ENCODE measurements around the gene ANXA8L1. TPM values are rescaled to one million over a fixed set of nuclear protein-coding genes. Genes with fewer than 3 reads are reported as not detected.
"Not testable (repeated sequence)": the region's sequence is repeated elsewhere in the genome, so short reads cannot be mapped to it uniquely, and the experiment has no call there.

Gene ANXA8L1
- total and polyA plus RNA-seq, 9 of the 15 experiments (the other 6 are each of a cell fraction or from before 2014, with no cell fraction given): not detected

DNA sequence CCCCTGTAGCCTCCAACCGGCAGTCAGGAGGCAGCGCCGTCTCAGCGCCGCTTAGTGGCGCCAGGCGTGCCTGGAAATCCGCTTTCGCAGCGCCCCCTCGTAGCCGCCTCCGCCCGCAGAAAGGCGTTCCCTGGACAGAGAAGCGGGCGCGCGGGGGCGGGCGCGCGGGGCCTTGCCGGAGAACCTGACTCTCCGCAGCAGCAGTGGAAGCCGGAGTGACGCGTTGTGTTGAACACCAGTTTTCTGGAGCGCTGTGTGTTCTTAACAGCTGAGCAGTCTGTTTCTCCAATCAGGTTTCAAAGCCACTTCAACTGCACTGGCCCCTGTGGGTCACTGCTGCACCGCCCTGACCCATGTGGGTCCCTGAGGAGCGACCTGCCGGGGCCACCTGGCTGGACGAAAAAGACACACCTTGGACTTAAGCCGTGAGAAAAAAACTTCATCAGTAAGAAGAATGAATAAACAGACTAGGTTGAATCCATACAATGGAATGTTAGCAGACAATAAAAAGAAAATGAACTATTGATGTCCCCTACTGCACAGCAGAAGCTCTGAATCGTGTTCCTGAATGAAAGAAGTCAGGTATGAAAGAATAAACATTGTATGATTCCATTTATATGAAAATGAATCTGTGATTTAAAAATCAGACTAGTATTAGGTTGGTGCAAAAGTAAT is 22.8 kb downstream of the ANXA8L1 start:
- TF ChIP-seq EGR1 (conservative IDR thresholded peaks at IDR 0.05): peak; percentile 45; the same call in 1 of the 2 replicates
- TF ChIP-seq, protein P1, sequence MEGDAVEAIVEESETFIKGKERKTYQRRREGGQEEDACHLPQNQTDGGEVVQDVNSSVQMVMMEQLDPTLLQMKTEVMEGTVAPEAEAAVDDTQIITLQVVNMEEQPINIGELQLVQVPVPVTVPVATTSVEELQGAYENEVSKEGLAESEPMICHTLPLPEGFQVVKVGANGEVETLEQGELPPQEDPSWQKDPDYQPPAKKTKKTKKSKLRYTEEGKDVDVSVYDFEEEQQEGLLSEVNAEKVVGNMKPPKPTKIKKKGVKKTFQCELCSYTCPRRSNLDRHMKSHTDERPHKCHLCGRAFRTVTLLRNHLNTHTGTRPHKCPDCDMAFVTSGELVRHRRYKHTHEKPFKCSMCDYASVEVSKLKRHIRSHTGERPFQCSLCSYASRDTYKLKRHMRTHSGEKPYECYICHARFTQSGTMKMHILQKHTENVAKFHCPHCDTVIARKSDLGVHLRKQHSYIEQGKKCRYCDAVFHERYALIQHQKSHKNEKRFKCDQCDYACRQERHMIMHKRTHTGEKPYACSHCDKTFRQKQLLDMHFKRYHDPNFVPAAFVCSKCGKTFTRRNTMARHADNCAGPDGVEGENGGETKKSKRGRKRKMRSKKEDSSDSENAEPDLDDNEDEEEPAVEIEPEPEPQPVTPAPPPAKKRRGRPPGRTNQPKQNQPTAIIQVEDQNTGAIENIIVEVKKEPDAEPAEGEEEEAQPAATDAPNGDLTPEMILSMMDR (IDR thresholded peaks at IDR 0.05 in 2 of 3, conservative IDR thresholded peaks at IDR 0.05 in 1 of 3; ENCODE audit: insufficient read depth in 2 of 3, low read depth in 1 of 3, low read length in 3 of 3): peak in 1 of 3 experiments; percentile 5; a peak in 1 of 6 replicates
- TF ChIP-seq NRF1 (conservative IDR thresholded peaks at IDR 0.05 in 1 of 2, IDR thresholded peaks at IDR 0.05 in 1 of 2): 0 out of 4 replicates have a peak, but pooled peaks of 1 of the 2 experiments have one; percentile 21
- peak in 1 of 4 experiments; percentile 12 for DNase-seq (ENCODE audit: extremely low read depth in 1 of 4, low spot score in 3 of 4)
- H4K20me1 ChIP-seq (replicated peaks; ENCODE audit: control insufficient read depth, insufficient read depth, low read length); intact Hi-C loops (cut with micrococcal nuclease); H3K36me3 ChIP-seq (ENCODE audit: control insufficient read depth, insufficient read depth, low read length); H3K4me1 ChIP-seq (replicated peaks in 1 of 2; ENCODE audit: control insufficient read depth in 2 of 2, insufficient read depth in 2 of 2, low read length in 2 of 2); H3K27ac ChIP-seq (ENCODE audit: extremely low read depth, low read depth, low read length); H3K4me3 ChIP-seq; BruUV-seq (replicated peaks); FAIRE-seq; in situ Hi-C loops (cut with MboI); H3K79me2 ChIP-seq (ENCODE audit: control insufficient read depth, insufficient read depth, low read length); H3K9me1 ChIP-seq (ENCODE audit: control insufficient read depth, insufficient read depth, low read length); H3K9me3 ChIP-seq (replicated peaks; ENCODE audit: control insufficient read depth, insufficient read depth, low read depth, low read length); CTCF ChIA-PET (ENCODE audit: low intra/inter-chr PET ratio); POLR2A ChIA-PET; H3K27me3 ChIP-seq (ENCODE audit: control insufficient read depth in 2 of 2, insufficient read depth in 2 of 2, low read length in 2 of 2): not testable (repeated sequence)
- Histone ChIP-seq H3K4me2 (ENCODE audit: insufficient read depth, low read length) (peak overlapping the region; percentile 49; the same call in 1 of the 2 replicates), H3K9ac (ENCODE audit: insufficient read depth in 1 of 2, low read depth in 2 of 2, low read length in 2 of 2) (peak overlapping the region in 1 of 2 experiments; percentile 64; a peak in 1 of 4 replicates), H2AFZ (ENCODE audit: low read depth, low read length) (peak overlapping the region; percentile 70)
- ATAC-seq: peak; percentile 99
- WGBS (ENCODE audit: insufficient coverage, low coverage, missing lambda C conversion rate): 2% methylated on average over 7 of the region's 35 CpGs

- H3K9me1 ChIP-seq (ENCODE audit: control insufficient read depth, insufficient read depth, low read length); FAIRE-seq; H3K27me3 ChIP-seq (ENCODE audit: control insufficient read depth in 2 of 2, insufficient read depth in 2 of 2, low read length in 2 of 2); intact Hi-C loops (cut with micrococcal nuclease); H3K4me2 ChIP-seq (ENCODE audit: insufficient read depth, low read length); H4K20me1 ChIP-seq (replicated peaks; ENCODE audit: control insufficient read depth, insufficient read depth, low read length); CTCF ChIA-PET (ENCODE audit: low intra/inter-chr PET ratio); H3K9me3 ChIP-seq (replicated peaks; ENCODE audit: control insufficient read depth, insufficient read depth, low read depth, low read length); H3K4me1 ChIP-seq (replicated peaks in 1 of 2; ENCODE audit: control insufficient read depth in 2 of 2, insufficient read depth in 2 of 2, low read length in 2 of 2); H3K36me3 ChIP-seq (ENCODE audit: control insufficient read depth, insufficient read depth, low read length); H3K79me2 ChIP-seq (ENCODE audit: control insufficient read depth, insufficient read depth, low read length); BruUV-seq (replicated peaks); H3K27ac ChIP-seq (ENCODE audit: extremely low read depth, low read depth, low read length); DNase-seq (ENCODE audit: extremely low read depth in 1 of 4, low spot score in 3 of 4); POLR2A ChIA-PET; in situ Hi-C loops (cut with MboI); H3K9ac ChIP-seq (ENCODE audit: insufficient read depth in 1 of 2, low read depth in 2 of 2, low read length in 2 of 2); H3K4me3 ChIP-seq; H2AFZ ChIP-seq (ENCODE audit: low read depth, low read length); ATAC-seq: not testable (repeated sequence)
- 6% methylated on average over 3 of the region's 3 CpGs for WGBS (ENCODE audit: insufficient coverage, low coverage, missing lambda C conversion rate)
Observed at GRCh38 chr10:46409556-46409955, 34.0 kb downstream of the ANXA8L1 start.

DNA sequence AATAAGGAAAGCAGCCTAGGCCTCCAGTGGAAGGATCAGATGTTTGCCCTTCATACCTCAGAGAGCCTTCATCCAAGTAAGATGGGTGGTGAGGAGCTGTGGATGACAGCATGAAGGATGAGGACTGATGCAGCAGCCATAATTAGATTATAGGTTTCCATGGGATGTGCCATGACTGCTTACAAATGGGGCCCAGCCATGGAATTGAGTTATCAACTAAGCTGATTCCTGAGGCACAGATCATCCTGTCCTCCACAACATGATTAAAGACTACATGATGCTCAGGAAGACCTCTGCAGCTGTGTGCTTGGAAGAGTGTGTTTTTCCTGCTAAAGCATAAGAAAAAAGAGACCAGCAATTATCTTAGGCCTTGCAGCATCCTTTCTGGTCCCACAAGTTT is 35.5 kb downstream of the ANXA8L1 start:
- CTCF ChIA-PET (ENCODE audit: low intra/inter-chr PET ratio); H2AFZ ChIP-seq (ENCODE audit: low read depth, low read length); H3K4me2 ChIP-seq (ENCODE audit: insufficient read depth, low read length); H3K27ac ChIP-seq (ENCODE audit: extremely low read depth, low read depth, low read length); H3K4me1 ChIP-seq (replicated peaks in 1 of 2; ENCODE audit: control insufficient read depth in 2 of 2, insufficient read depth in 2 of 2, low read length in 2 of 2); H3K36me3 ChIP-seq (ENCODE audit: control insufficient read depth, insufficient read depth, low read length); DNase-seq (ENCODE audit: extremely low read depth in 1 of 4, low spot score in 3 of 4); H3K4me3 ChIP-seq; H3K9me1 ChIP-seq (ENCODE audit: control insufficient read depth, insufficient read depth, low read length); H3K9me3 ChIP-seq (replicated peaks; ENCODE audit: control insufficient read depth, insufficient read depth, low read depth, low read length); in situ Hi-C loops (cut with MboI); H3K27me3 ChIP-seq (ENCODE audit: control insufficient read depth in 2 of 2, insufficient read depth in 2 of 2, low read length in 2 of 2); POLR2A ChIA-PET; ATAC-seq; FAIRE-seq; intact Hi-C loops (cut with micrococcal nuclease); H3K9ac ChIP-seq (ENCODE audit: insufficient read depth in 1 of 2, low read depth in 2 of 2, low read length in 2 of 2); BruUV-seq (replicated peaks); H4K20me1 ChIP-seq (replicated peaks; ENCODE audit: control insufficient read depth, insufficient read depth, low read length); H3K79me2 ChIP-seq (ENCODE audit: control insufficient read depth, insufficient read depth, low read length): not testable (repeated sequence)

All from K562 (cell line).